GM12865 (cell line): ENCODE results near the gene PSMD1.
A peak's percentile ranks its signal among the peaks of the same experiment; 100 is the strongest.

Experiments used
- DNase-seq: peaks from one replicate; pipeline ENCODE4 v3.0.0; 2010; ENCODE audit warnings: low read depth
- H3K4me3 ChIP-seq: 2 replicates; pipeline ENCODE4 v1.5.1; 2011; ENCODE audit warnings: mild to moderate bottlenecking, low read depth, low read length, control low read depth
- CTCF ChIP-seq: IDR thresholded peaks from 2 replicates; pipeline ENCODE4 v1.5.1; 2011; ENCODE audit warnings: low read length, control low read depth, low read depth, inconsistent platforms; ENCODE audit not compliant: insufficient read depth; ENCODE audit errors: missing control alignments

Gene PSMD1

GRCh38 chr2:231039821-231040364 is 16.8 kb upstream of the PSMD1 start:
- TF ChIP-seq CTCF = no peak
- DNase-seq = no peak
- H3K4me3 ChIP-seq = no peak overlapping the region

GRCh38 chr2:231041061-231041689 is 15.5 kb upstream of the PSMD1 start:
- no peak for DNase-seq
- TF ChIP-seq CTCF = no peak
- no peak overlapping the region for H3K4me3 ChIP-seq

GRCh38 chr2:231043796-231044195 is 12.9 kb upstream of the PSMD1 start:
- no peak for DNase-seq
- TF ChIP-seq CTCF = no peak
- H3K4me3 ChIP-seq = no peak overlapping the region

GRCh38 chr2:231046916-231047273 is 9.8 kb upstream of the PSMD1 start:
- TF ChIP-seq CTCF = no peak
- no peak overlapping the region for H3K4me3 ChIP-seq
- peak; percentile 15 for DNase-seq

- H3K4me3 ChIP-seq = no peak overlapping the region
- no peak for TF ChIP-seq CTCF
- no peak for DNase-seq
Observed at GRCh38 chr2:231047274-231047922, 9.3 kb upstream of the PSMD1 start.

GRCh38 chr2:231047923-231048915 is 8.4 kb upstream of the PSMD1 start:
- TF ChIP-seq CTCF = no peak
- DNase-seq = no peak
- no peak overlapping the region for H3K4me3 ChIP-seq
